Measurements from ENCODE around the gene RRM2.
A peak's percentile ranks its signal among the peaks of the same experiment; 100 is the strongest.

Gene RRM2

DNA sequence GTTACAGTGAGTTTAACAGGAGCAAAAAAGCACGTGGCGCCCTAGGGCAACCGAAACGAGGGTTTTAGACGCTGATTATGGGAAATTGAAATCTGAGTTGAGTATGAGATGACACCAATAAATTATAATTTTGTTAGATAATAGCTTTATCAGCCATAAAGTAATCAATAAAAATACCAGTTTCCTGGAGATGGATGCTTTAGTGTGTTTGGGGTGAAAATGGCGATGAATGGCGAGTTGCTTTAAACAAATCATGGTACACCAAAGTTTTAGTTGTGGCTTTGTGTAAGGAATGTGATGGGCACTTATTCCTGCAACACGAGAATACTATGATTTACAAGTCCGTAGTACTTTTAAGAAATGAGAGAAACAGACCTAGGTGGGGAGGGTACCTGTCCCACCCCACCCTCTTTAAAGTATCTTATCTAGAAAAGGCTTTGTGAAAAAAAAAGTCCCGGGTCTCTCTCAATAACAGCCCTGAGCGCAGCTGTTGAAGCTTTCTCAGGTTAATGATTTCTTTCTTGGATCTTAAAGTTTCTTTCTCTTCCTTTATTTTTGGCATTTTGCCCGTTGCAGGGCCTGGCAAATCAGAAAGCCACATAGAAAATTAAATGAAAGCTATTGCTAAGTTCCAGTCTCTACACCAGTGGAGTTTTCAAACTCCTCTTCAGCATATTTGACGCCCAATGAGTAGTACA is 1.5 kb upstream of the RRM2 start:
- no peak for DNase-seq (ENCODE audit: low read depth)
- TF ChIP-seq, protein P1, sequence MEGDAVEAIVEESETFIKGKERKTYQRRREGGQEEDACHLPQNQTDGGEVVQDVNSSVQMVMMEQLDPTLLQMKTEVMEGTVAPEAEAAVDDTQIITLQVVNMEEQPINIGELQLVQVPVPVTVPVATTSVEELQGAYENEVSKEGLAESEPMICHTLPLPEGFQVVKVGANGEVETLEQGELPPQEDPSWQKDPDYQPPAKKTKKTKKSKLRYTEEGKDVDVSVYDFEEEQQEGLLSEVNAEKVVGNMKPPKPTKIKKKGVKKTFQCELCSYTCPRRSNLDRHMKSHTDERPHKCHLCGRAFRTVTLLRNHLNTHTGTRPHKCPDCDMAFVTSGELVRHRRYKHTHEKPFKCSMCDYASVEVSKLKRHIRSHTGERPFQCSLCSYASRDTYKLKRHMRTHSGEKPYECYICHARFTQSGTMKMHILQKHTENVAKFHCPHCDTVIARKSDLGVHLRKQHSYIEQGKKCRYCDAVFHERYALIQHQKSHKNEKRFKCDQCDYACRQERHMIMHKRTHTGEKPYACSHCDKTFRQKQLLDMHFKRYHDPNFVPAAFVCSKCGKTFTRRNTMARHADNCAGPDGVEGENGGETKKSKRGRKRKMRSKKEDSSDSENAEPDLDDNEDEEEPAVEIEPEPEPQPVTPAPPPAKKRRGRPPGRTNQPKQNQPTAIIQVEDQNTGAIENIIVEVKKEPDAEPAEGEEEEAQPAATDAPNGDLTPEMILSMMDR (IDR thresholded peaks at IDR 0.05; ENCODE audit: control insufficient read depth, extremely low read depth, insufficient read depth), result no peak
- H3K4me3 ChIP-seq (ENCODE audit: low read depth, low read length), result peak overlapping the region; percentile 68

DNA sequence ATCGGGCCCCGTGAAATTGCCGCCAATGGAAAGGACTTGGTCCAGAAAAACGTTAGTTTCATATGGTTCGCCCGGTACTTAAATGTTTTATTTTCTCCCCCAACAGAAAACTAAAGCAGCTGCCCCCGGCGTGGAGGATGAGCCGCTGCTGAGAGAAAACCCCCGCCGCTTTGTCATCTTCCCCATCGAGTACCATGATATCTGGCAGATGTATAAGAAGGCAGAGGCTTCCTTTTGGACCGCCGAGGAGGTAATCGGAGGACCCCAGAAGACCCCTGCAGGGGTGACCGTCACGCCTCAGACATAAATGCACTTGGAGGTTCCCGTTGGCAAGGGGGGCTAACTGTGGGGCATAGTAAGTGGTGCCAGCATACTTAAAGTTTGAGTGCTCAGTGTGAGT is 742 bp downstream of the RRM2 start:
- H3K4me3 ChIP-seq (ENCODE audit: low read depth, low read length), result peak overlapping the region; percentile 68
- TF ChIP-seq, protein P1 (IDR thresholded peaks at IDR 0.05; ENCODE audit: control insufficient read depth, extremely low read depth, insufficient read depth), result no peak
- no peak for DNase-seq (ENCODE audit: low read depth)

DNA sequence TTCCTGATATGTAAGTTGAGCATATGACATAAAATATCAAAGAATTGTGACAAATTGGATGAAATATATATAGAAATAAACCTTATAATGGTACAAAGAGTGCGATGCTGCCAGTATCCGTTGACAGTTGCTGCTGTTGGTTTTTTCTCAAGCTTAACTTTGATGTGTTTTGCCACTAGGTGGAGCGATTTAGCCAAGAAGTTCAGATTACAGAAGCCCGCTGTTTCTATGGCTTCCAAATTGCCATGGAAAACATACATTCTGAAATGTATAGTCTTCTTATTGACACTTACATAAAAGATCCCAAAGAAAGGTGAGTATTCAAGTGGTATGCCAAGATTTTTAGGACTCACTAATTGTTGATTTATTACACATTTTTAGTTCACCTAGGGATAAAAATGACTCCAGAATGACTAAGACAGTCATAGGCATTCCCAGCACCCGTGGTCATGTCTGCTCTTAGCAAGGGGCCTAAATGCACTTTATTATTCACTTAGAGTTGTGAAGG is 2.1 kb downstream of the RRM2 start:
- TF ChIP-seq, protein P1 (IDR thresholded peaks at IDR 0.05; ENCODE audit: control insufficient read depth, extremely low read depth, insufficient read depth), result peak; percentile 51
- DNase-seq (ENCODE audit: low read depth), result peak; percentile 28
- peak overlapping the region; percentile 68 for H3K4me3 ChIP-seq (ENCODE audit: low read depth, low read length)

DNA sequence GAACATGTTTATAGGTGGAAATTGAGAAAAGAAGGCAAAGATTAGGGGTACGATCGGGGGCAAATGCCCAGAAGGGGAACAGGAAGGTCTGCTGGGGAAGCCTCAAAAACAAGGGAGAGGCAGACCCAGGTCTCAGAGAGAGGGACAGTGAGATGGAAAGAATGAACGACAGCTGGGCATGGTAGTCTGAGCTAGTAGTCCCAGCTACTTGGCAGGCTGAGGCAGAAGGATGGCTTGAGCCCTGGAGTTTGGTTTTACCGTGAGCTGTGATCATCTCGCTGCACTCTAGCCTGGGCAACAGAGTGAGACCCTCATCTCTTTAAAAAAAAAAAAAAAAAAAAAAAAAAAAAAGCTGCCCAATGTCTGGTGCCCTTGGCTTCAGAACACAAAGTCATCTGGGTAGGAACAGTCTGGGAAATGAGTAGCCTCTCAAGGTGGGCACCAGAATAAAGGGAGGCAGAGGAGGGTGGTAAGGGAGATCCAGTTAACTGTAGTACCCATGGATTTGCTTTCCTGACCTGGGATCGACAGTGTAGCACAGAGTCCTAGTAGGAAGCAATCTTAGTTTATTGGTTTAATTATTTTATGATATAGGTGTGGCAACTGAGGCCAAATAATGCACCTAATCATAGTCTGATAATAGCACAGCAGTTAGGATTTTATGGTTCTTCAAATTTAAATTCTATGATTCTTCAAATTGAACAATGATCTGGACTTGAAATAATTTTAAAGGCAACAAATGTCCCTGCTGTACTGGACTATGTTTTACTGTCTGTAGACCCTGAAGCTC is 3.5 kb downstream of the RRM2 start:
- TF ChIP-seq, protein P1 (IDR thresholded peaks at IDR 0.05; ENCODE audit: control insufficient read depth, extremely low read depth, insufficient read depth), result no peak
- no peak overlapping the region for H3K4me3 ChIP-seq (ENCODE audit: low read depth, low read length)
- no peak for DNase-seq (ENCODE audit: low read depth)

DNA sequence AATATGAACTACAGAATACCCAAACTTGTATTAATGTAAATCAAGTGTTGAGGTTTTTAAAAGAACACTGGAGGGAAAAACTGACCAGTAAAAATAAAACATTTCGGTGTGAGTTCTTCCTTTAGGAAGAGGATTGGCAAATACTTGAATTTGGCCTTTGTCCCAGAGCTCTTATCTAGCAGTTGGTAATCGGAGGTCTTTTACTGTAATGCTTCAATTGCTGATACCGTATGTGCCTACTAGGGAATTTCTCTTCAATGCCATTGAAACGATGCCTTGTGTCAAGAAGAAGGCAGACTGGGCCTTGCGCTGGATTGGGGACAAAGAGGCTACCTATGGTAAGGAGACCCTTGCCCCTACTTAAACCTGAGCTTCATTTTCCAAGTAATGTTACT is 4.1 kb downstream of the RRM2 start:
- DNase-seq (ENCODE audit: low read depth), result no peak
- H3K4me3 ChIP-seq (ENCODE audit: low read depth, low read length), result no peak overlapping the region
- TF ChIP-seq, protein P1 (IDR thresholded peaks at IDR 0.05; ENCODE audit: control insufficient read depth, extremely low read depth, insufficient read depth), result no peak

DNA sequence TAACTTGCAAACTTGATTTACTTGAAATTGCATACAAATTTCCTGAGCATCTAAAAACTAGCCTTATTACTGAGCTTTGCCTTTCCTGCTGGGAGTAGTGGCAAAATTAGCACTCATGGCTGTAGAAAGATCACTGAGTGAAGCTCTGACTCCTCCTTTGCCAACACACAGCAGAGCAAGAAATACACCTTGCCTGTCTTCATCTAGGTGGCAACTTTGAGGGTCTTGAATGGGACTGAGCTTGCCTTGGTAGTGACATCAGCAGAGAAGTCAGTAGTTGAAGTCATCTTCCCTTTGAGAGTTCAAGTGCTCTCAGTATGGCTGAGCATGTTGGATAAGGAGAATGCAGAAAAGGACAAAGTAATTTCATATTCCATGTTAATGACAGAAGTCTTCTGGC is 5.9 kb downstream of the RRM2 start:
- H3K4me3 ChIP-seq (ENCODE audit: low read depth, low read length), result no peak overlapping the region
- DNase-seq (ENCODE audit: low read depth), result no peak
- TF ChIP-seq, protein P1 (IDR thresholded peaks at IDR 0.05; ENCODE audit: control insufficient read depth, extremely low read depth, insufficient read depth), result no peak
